Panc1 (cell line): Measurements from ENCODE around the gene MCOLN1. TPM values are rescaled to one million over a fixed set of nuclear protein-coding genes. Genes with fewer than 3 reads are reported as not detected.
A peak's percentile ranks its signal among the peaks of the same experiment; 100 is the strongest.

ENCODE experiments used
- ATAC-seq: fragments of 200-7000 bp; cut with Tn5 transposase; 2 replicates; pipeline ENCODE4 v1.9.1; 2020; ENCODE audit warnings: mild to moderate bottlenecking, moderate library complexity
- BruUV-seq: library from RNA; stranded (reverse); fragments of 400-500 nt; replicated peaks from 2 replicates; lab custom pipeline; 2021; lab: Mats Ljungman, UMichigan
- CTCF ChIA-PET: fragments of 300-600 bp; sonication (Branson Sonifier 250); formaldehyde crosslinking; loops from one replicate; lab custom pipeline; 2022; ENCODE audit warnings: antibody characterized with exemption; lab: Charles Lee
- POLR2A ChIA-PET: fragments of 300-600 bp; sonication (Branson Sonifier 250); formaldehyde crosslinking; loops from one replicate; lab custom pipeline; 2022; ENCODE audit warnings: antibody characterized with exemption; lab: Charles Lee
- DNase-seq: peaks from one replicate; pipeline ENCODE4 v3.0.0-alpha.2; 2010; ENCODE audit warnings: low read depth, low spot score
- H3K27ac ChIP-seq: 2 replicates; pipeline ENCODE4 v1.5.1; 2011; ENCODE audit warnings: mild to moderate bottlenecking, low read length, inconsistent platforms
- H3K27me3 ChIP-seq: fragments of 200-500 bp; sonication (Bioruptor generic); 2 replicates; pipeline ENCODE4 v1.6.0; 2014; ENCODE audit warnings: low read length, inconsistent platforms; ENCODE audit not compliant: control insufficient read depth, insufficient read depth
- H3K36me3 ChIP-seq: fragments of 200-500 bp; sonication (Bioruptor generic); 2 replicates; pipeline ENCODE4 v1.5.1; 2014; ENCODE audit warnings: inconsistent platforms, mild to moderate bottlenecking, low read length, moderate library complexity; ENCODE audit not compliant: control insufficient read depth, insufficient read depth
- H3K4me1 ChIP-seq: 2 replicates; pipeline ENCODE4 v1.5.1; 2011; ENCODE audit warnings: inconsistent platforms, mild to moderate bottlenecking, low read length, moderate library complexity; ENCODE audit not compliant: control insufficient read depth, insufficient read depth
- H3K4me3 ChIP-seq, 2 experiments: 2 replicates each; pipeline ENCODE4 v1.5.1; 2011 to 2012; ENCODE audit warnings: low read depth in 2 of 2, low read length in 2 of 2, mild to moderate bottlenecking in 2 of 2, inconsistent platforms in 1 of 2, moderate library complexity in 1 of 2
- H3K9me3 ChIP-seq: fragments of 200-500 bp; sonication (Bioruptor generic); 2 replicates; pipeline ENCODE4 v1.5.1; 2014; ENCODE audit warnings: low read depth, mild to moderate bottlenecking, inconsistent platforms, low read length, moderate library complexity; ENCODE audit not compliant: control insufficient read depth, insufficient read depth
- CTCF ChIP-seq: fragments of 450-650 bp; IDR thresholded peaks from 2 replicates; pipeline ENCODE4 v1.5.1; 2017; ENCODE audit warnings: mild to moderate bottlenecking
- POLR2AphosphoS5 ChIP-seq: IDR thresholded peaks from 2 replicates; pipeline ENCODE4 v1.6.1; 2012; ENCODE audit warnings: mild to moderate bottlenecking, low read depth, low read length, moderate library complexity
- REST ChIP-seq, 2 experiments: IDR thresholded peaks; 2 replicates each; pipeline ENCODE4 v1.6.1; 2011 to 2012; ENCODE audit warnings: low read depth in 2 of 2, control low read depth in 1 of 2, low read length in 1 of 2, mild to moderate bottlenecking in 1 of 2, moderate library complexity in 1 of 2; ENCODE audit not compliant: insufficient read depth in 1 of 2
- SIN3A ChIP-seq: IDR thresholded peaks from 2 replicates; pipeline ENCODE4 v1.6.1; 2012; ENCODE audit warnings: low read depth, mild to moderate bottlenecking, low read length, moderate library complexity, borderline replicate concordance; ENCODE audit not compliant: insufficient read depth
- TCF7L2 ChIP-seq: IDR thresholded peaks from 2 replicates; pipeline ENCODE4 v1.6.1; 2011; ENCODE audit warnings: mild to moderate bottlenecking, low read depth, low read length, inconsistent platforms
- in situ Hi-C: cut with HindIII; loops from 2 replicates; pipeline ENCODE4 v1.10.0; 2016; ENCODE audit warnings: low sequenced_read_pairs, low pct_unique_long_range_greater_than_20kb
- intact Hi-C: fragments of 100-400 bp; cut with micrococcal nuclease; formaldehyde crosslinking; loops from one replicate; pipeline ENCODE4 v1.10.0; 2022; ENCODE audit not compliant: unreplicated experiment
- total RNA-seq: library from RNA; stranded (reverse); gene quantifications from one replicate; pipeline ENCODE4 v1.2.1, GENCODE V29; 2021; ENCODE audit not compliant: unreplicated experiment

The MCOLN1 gene
- total RNA-seq, 1 experiment from 2014 or later = 28.0 TPM

- intact Hi-C loops (no loop called here), in situ Hi-C loops (no loop called here)
- CTCF ChIA-PET = interaction anchor here (0.7 kb wide), 1 partner anchor 104 kb away, joined by 4 read pairs; no protein-coding TSS in a partner anchor
- ATAC-seq = no peak
- Histone ChIP-seq H3K27me3 (no peaks in the 10 kb centered on the region), H3K36me3 (peaks cover 5% of the 10 kb centered on the region; the same call in 1 of the 2 replicates), H3K4me1 (no peaks in the 10 kb centered on the region), H3K9me3 (no peaks in the 10 kb centered on the region), H3K27ac (no peak overlapping the region), H3K4me3 (no peak overlapping the region)
- POLR2A ChIA-PET = no interaction called here
- TF ChIP-seq SIN3A (no peak), TCF7L2 (no peak), REST (IDR thresholded peaks at IDR 0.05; ENCODE audit: insufficient read depth in 1 of 2, low read depth in 2 of 2, low read length in 1 of 2) (no peak), CTCF (no peak), POLR2AphosphoS5 (no peak)
- no TSS peak for BruUV-seq
- DNase-seq = no peak
Observed at GRCh38 chr19:7539827-7540425, 17.5 kb downstream of the MCOLN1 start.

- Histone ChIP-seq H3K4me1 (no peaks in the 10 kb centered on the region), H3K36me3 (peaks cover 4% of the 10 kb centered on the region; the same call in 1 of the 2 replicates), H3K27ac (no peak overlapping the region), H3K4me3 (no peak overlapping the region), H3K27me3 (no peaks in the 10 kb centered on the region), H3K9me3 (no peaks in the 10 kb centered on the region)
- ChIA-PET CTCF (no interaction called here), POLR2A (no interaction called here)
- in situ Hi-C loops (no loop called here), intact Hi-C loops (no loop called here)
- DNase-seq (no peak), ATAC-seq (peak; percentile 67)
- BruUV-seq = no TSS peak
- no peak for TF ChIP-seq POLR2AphosphoS5
- TF ChIP-seq SIN3A = no peak
- TF ChIP-seq REST (IDR thresholded peaks at IDR 0.05; ENCODE audit: insufficient read depth in 1 of 2, low read depth in 2 of 2, low read length in 1 of 2) = no peak
- TF ChIP-seq CTCF = no peak
- TF ChIP-seq TCF7L2 = no peak
Observed at GRCh38 chr19:7540761-7541474, 18.5 kb downstream of the MCOLN1 start.
